Measurements from ENCODE around the gene IL18RAP. TPM values are rescaled to one million over a fixed set of nuclear protein-coding genes. Genes with fewer than 3 reads are reported as not detected.

The IL18RAP gene
- total and polyA plus RNA-seq, 2 donors (not counting 3 experiments of a cell fraction or from before 2014, with no cell fraction given), result 0.03 TPM; not detected in 1

- Histone ChIP-seq H3K9me1 (replicated peaks; ENCODE audit: control insufficient read depth, extremely low read depth, insufficient read depth, low read length) (no peaks in the 10 kb centered on the region), H3K4me2 (ENCODE audit: insufficient read depth, low read length) (no peak overlapping the region), H3K79me2 (ENCODE audit: control insufficient read depth, insufficient read depth, low read length) (no peaks in the 10 kb centered on the region), H3K9ac (replicated peaks; ENCODE audit: extremely low read depth, insufficient read depth, low read length) (no peak overlapping the region), H3K27me3 (ENCODE audit: control insufficient read depth in 2 of 2, insufficient read depth in 2 of 2, low read length in 2 of 2) (no peaks in the 10 kb centered on the region), H4K20me1 (replicated peaks; ENCODE audit: control insufficient read depth, extremely low read depth, insufficient read depth, low read length) (no peaks in the 10 kb centered on the region), H3K9me3 (replicated peaks; ENCODE audit: control insufficient read depth, insufficient read depth, low read length) (no peaks in the 10 kb centered on the region), H3K27ac (ENCODE audit: insufficient read depth, low read depth, low read length) (no peak overlapping the region), H3K4me3 (replicated peaks in 1 of 3; ENCODE audit: insufficient read depth in 1 of 3, low read depth in 1 of 3, low read length in 3 of 3) (no peak overlapping the region), H2AFZ (ENCODE audit: low read depth, low read length) (no peak overlapping the region), H3K4me1 (ENCODE audit: control insufficient read depth, extremely low read depth, insufficient read depth, low read length) (no peaks in the 10 kb centered on the region), H3K36me3 (ENCODE audit: control insufficient read depth in 2 of 2, extremely low read depth in 1 of 2, insufficient read depth in 2 of 2, low read length in 2 of 2) (no peaks in the 10 kb centered on the region)
- FAIRE-seq, result no peak
- intact Hi-C loops (cut with micrococcal nuclease) (no loop called here), dilution Hi-C loops (cut with MboI; ENCODE audit: extremely low pct_ligation_motif_present, low sequenced_read_pairs) (no loop called here)
- CTCF ChIA-PET, result interaction anchor here (1.1 to 1.6 kb wide), 2 partner anchors 30 to 58 kb away, joined by 4 to 5 read pairs; partner anchors contain the start of gene IL18R1
- TF ChIP-seq POLR2AphosphoS5 (IDR thresholded peaks at IDR 0.05; ENCODE audit: insufficient read depth, low read depth, low read length) (no peak), MAX (IDR thresholded peaks at IDR 0.05; ENCODE audit: insufficient read depth, insufficient read length) (no peak), MYC (IDR thresholded peaks at IDR 0.05; ENCODE audit: low read depth, low read length) (no peak), EZH2 (IDR thresholded peaks at IDR 0.05; ENCODE audit: borderline replicate concordance, low read depth, low read length, severe bottlenecking) (no peak), POLR2A (IDR thresholded peaks at IDR 0.05; ENCODE audit: low read depth, low read length) (no peak), FOS (IDR thresholded peaks at IDR 0.05; ENCODE audit: borderline replicate concordance, insufficient read depth, low read length) (no peak), JUN (IDR thresholded peaks at IDR 0.05; ENCODE audit: borderline replicate concordance, insufficient read depth, insufficient read length, low read depth) (no peak), GATA2 (IDR thresholded peaks at IDR 0.05; ENCODE audit: insufficient read depth, insufficient read length, low read depth, low read length) (no peak)
- TF ChIP-seq, protein P1, sequence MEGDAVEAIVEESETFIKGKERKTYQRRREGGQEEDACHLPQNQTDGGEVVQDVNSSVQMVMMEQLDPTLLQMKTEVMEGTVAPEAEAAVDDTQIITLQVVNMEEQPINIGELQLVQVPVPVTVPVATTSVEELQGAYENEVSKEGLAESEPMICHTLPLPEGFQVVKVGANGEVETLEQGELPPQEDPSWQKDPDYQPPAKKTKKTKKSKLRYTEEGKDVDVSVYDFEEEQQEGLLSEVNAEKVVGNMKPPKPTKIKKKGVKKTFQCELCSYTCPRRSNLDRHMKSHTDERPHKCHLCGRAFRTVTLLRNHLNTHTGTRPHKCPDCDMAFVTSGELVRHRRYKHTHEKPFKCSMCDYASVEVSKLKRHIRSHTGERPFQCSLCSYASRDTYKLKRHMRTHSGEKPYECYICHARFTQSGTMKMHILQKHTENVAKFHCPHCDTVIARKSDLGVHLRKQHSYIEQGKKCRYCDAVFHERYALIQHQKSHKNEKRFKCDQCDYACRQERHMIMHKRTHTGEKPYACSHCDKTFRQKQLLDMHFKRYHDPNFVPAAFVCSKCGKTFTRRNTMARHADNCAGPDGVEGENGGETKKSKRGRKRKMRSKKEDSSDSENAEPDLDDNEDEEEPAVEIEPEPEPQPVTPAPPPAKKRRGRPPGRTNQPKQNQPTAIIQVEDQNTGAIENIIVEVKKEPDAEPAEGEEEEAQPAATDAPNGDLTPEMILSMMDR (IDR thresholded peaks at IDR 0.05; ENCODE audit: extremely low read depth in 1 of 2, insufficient read depth in 1 of 2, low read depth in 1 of 2, low read length in 2 of 2), result no peak
- POLR2A ChIA-PET, result no interaction called here
- no peak for DNase-seq (ENCODE audit: low read depth, low spot score)
- no TSS peak for BruUV-seq (replicated peaks)
Measured at GRCh38 chr2:102385522-102385921, 37.4 kb upstream of the IL18RAP start.

Data from endothelial cell of umbilical vein (primary cell).